Activated T-cell treated with anti-CD3 and anti-CD28 coated beads, Interleukin-2, amount 50 U/mL, for 4 hours (primary cell): ENCODE results near the gene MAFG. TPM values are rescaled to one million over a fixed set of nuclear protein-coding genes. Genes with fewer than 3 reads are reported as not detected.

Experiments
- ATAC-seq, 2 donors: fragments of 200-7000 bp; cut with Tn5 transposase; one replicate each; pipeline ENCODE4 v1.10.0; 2021
- DNase-seq: peaks from one replicate; pipeline ENCODE4 v3.0.0-alpha.2; 2020
- H3K27me3 Mint-ChIP-seq: one replicate; pipeline ENCODE4 v1.8.0; 2021; ENCODE audit warnings: low read depth, mixed read lengths
- H3K36me3 Mint-ChIP-seq: one replicate; pipeline ENCODE4 v1.8.0; 2022; ENCODE audit warnings: mixed read lengths; ENCODE audit not compliant: insufficient read depth
- H3K4me1 Mint-ChIP-seq: one replicate; pipeline ENCODE4 v1.8.0; 2021; ENCODE audit warnings: low read depth, mixed read lengths
- H3K4me3 Mint-ChIP-seq: one replicate; pipeline ENCODE4 v1.8.0; 2021; ENCODE audit warnings: mild to moderate bottlenecking, moderate library complexity, mixed read lengths
- H3K9me3 Mint-ChIP-seq: one replicate; pipeline ENCODE4 v1.8.0; 2021; ENCODE audit warnings: mixed read lengths
- total RNA-seq, 3 donors: library from RNA; stranded (reverse); gene quantifications; one replicate each; pipeline ENCODE4 v1.2.1, GENCODE V29; 2021

The MAFG gene
- 10 to 100 TPM; 42.9 to 50.9 (median 43.4) TPM for total RNA-seq

DNA sequence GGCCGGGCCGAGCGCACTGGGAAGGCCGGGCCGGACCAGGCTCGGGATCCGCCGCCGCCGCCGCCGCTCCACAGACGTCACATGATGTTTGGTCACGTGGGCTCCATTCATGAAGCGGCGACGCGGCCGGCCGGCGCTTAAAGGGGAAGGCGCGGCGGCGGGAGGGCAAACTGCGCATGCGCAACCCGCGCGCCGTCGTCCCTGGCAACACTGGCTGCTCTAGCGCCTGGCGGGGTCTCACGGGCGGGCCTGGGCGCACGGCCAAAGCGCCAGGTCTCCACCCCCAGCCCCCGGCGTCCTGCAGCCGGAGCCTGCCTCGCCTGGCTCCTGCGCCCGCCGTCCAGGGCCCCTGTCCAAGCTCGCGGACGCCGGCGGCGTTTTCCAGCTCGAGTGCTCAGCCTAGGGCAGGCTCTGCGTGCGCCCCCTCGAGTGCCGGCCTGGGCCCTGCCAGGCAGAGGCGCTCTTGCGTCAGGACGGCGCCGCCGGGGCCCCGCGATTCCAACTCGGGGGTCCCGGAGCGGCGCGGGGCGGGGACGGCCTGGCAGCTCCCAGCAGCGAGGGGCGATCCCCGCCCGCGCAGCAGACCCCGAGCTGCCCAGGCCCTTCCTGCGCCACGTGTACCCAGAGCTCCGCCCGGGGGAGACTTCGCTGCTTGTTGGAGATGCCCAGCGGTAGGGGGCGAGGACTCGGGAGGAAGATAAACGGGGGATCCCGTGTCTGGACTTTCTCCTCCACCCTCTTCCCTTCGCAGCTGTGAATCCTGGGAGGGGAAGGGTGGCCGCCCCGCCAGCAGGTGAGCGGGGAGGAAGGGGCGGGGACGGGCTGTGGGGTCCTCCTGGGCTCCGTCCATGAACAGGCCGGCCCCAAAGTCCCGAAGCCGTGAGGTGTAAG, at the start of gene MAFG:
MAFG (minus strand) TSS at position 83 of the 891 bp plus-strand sequence. CDS start 4,550 bp downstream, outside the sequence.
- Mint-ChIP-seq H3K4me1 (peaks cover 16% of the 10 kb centered on the region), H3K27me3 (peaks cover 19% of the 10 kb centered on the region), H3K9me3 (no peaks in the 10 kb centered on the region), H3K4me3 (peak within 1 kb of the TSS; percentile 89), H3K36me3 (no peaks in the 10 kb centered on the region)
- ATAC-seq, result peak; percentile 71 to 73
- peak; percentile 85 for DNase-seq

DNA sequence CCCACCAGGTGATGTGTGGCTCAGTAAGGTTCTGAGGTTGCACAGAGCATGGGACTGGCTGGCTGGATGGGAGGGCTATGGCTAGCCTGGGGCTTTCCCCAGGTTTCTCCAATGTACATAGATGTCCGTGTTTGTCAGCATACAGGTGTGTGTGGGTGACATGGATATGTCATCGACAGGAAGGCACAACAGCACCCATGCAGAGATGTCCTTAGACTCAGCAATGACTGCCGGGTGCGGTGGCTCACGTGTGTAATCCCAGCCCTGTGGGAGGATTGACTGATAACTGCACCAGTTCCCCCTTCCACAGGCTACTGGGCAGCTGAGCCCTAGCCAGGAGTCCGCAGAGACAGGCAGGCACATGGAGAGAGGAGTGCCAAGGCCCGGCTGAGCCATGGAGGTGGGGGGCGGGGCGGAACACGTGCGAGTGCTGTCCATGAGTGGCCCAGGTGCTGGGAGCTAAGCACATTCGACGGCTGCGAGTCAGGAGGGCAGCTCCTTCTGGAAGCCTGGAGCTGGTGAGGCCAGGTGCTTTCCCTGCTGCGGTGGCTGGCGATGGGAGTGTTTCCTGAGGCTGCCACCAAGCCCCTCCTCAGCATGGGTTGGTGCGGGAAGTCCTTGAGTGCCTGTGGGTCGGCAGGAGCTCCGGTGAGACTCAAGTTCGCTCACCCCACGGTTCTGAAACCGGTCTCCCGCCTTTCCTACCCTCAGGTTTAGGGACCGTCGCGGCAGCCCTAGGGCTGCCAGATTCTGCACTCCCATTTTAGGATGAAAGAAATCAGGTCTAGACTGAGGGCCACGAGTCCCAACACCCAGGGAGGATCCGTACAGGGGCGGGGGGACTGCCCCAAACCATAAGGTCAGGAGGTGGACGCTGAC, 49.0 kb upstream of the MAFG start:
- peak; percentile 30 for DNase-seq
- Mint-ChIP-seq H3K4me1 (peaks cover 37% of the 10 kb centered on the region), H3K36me3 (peaks cover 7% of the 10 kb centered on the region), H3K27me3 (no peaks in the 10 kb centered on the region), H3K4me3 (peak overlapping the region; percentile 92), H3K9me3 (no peaks in the 10 kb centered on the region)
- peak; percentile 8 to 16 for ATAC-seq

DNA sequence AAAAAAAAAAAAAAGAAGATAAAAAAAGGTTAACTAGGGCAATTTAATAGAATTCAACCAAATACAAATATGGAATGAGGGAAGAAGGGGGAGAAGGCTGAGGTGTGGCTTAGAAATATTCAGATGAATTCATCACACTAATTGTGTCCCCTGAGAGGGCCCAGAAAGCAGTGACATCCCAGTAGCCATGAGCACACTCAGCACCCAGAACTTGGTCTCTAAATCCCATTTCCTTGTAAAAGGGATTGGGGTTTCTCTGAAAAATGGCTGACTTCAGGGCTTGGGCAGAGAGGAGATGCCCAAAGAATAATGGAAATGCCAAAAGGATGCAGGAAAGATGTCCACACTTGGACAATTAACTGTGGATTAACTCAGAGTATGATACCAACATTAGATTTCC, 45.9 kb upstream of the MAFG start:
- Mint-ChIP-seq H3K4me1 (peaks cover 17% of the 10 kb centered on the region), H3K9me3 (no peaks in the 10 kb centered on the region), H3K27me3 (no peaks in the 10 kb centered on the region), H3K36me3 (no peaks in the 10 kb centered on the region), H3K4me3 (no peak overlapping the region)
- DNase-seq (no peak), ATAC-seq (no peak)

DNA sequence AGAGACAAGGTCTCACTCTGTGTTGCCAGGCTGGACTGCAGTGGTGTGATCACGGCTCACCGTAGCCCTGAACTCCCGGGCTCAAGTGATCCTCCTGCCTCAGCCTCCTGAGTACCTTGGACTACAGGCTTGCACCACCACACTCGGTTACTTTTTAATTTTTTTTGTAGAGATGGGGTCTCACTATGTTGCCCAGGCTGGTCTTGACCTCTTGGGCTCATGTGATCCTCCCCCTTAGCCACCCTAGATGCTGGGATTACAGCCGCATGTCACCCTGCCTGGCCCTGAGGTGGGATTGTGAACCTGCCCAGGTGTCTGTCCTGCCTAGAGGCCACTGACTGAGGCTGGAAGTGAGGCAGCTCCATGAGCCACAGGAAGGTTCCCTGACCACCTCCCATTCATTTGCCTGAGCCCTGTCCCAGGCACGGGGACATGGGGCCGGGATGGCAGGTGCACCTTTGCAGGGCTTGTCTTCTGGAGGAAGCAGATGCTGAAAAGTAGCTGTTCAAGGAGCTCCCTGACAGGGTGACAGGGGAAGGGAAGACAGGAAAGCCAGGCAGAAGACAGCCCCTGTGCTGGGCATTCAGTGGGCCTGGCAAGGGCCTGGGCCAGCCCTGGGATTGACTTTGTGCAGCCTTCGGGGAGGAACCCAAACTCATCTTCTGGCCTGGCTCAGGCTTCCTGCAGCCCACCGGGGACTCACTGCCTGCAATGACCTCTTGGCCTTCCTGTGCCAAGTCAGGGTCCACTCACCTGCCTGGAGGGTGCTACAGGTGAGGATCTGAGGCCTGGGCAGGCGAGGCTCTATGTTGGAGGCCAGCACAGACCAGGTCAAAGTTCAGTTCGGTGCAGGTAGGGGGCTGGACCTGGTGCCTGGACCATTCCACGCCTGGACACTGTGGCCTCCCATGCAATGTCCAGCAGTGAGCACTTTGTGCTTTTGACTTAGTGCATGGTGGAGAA, 41.6 kb upstream of the MAFG start:
- Mint-ChIP-seq H3K4me3 (no peak overlapping the region), H3K27me3 (no peaks in the 10 kb centered on the region), H3K4me1 (peaks cover 11% of the 10 kb centered on the region), H3K36me3 (no peaks in the 10 kb centered on the region), H3K9me3 (no peaks in the 10 kb centered on the region)
- no peak for ATAC-seq
- no peak for DNase-seq

DNA sequence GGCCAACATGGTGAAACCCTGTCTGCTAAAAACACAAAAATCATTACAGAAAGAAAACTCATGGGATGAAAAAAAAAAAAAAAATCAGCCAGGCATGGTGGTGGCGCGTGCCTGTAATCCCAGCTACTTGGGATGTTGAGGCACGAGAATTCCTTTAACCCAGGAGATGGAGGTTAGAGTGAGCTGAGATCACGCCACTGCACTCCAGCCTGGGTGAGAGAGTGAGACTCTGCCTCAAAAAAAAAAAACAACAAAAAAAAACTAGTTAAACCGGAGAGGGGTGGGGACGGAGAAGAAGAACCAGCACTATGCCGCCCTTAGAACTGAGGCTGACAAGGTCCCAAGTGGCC, 40.8 kb upstream of the MAFG start:
- H3K27me3 Mint-ChIP-seq, result no peaks in the 10 kb centered on the region
- peak overlapping the region; percentile 61 for H3K4me3 Mint-ChIP-seq
- H3K9me3 Mint-ChIP-seq, result no peaks in the 10 kb centered on the region

DNA sequence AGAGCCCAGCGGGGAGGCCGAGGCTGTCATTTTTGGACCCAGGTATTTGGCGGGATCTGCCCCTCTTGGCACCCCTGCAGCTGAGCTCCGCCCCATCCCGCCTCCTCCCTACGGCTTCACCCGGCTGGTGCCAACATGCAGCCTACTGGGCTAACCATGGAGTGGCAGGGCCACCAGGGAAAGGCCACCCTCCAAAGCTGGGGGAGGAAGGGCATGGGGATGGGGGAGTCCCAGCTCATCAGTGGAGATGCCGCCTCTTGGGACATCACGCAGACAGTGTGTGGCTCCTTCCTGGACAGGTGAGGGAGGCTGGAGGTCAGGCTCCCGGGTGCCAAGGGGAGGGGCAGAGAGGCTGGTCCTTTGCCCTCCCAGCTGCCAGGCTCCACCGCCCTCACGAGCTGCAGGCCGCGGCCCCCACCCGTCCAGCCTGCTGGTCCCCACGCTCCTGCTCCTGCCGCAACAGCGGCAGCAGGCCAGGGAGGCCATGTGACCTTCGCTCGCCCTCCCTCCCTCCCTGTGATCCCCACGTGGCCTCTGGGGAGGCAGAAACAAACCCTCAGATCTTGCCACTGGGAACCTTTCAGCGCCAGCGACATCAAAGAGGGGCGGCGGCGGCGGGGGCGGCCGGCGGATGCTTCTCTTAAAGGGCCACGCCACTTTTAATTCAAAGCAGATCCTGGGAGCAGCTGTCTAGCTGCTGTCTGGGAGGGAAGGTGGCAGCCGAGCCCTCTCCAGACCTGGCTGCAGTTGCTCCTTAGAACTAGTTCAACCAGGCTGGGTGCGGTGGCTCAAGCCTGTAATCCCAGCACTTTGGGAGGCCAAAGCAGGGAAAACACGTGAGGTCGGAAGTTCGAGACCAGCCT, 40.2 kb upstream of the MAFG start:
- peak; percentile 89 for DNase-seq
- Mint-ChIP-seq H3K36me3 (no peaks in the 10 kb centered on the region), H3K4me3 (peak overlapping the region; percentile 61)

More for the DNA sequence above, 40.8 kb upstream of the MAFG start:
- Mint-ChIP-seq H3K36me3 (no peaks in the 10 kb centered on the region), H3K4me1 (peaks cover 11% of the 10 kb centered on the region)
- ATAC-seq, result no peak
- DNase-seq, result no peak

DNA sequence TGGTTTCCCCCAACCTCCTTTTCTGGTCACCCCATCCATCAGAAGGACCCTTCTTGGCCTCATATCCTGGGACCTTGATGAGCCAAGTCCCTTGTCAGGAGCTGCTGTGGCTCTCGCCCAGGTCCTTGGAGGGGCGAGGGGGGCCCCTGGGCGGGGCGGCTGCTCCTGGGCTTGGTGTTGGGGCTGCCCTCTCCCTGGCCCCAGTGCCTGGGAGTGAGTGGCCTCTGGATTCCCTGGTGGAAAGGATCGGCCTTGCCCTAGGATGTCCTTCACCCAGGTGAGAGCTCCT, 39.7 kb upstream of the MAFG start:
- no peaks in the 10 kb centered on the region for H3K36me3 Mint-ChIP-seq
- DNase-seq (no peak), ATAC-seq (peak in 1 of 2 donors; percentile 4)
- H3K4me1 Mint-ChIP-seq, result peaks cover 11% of the 10 kb centered on the region
- no peaks in the 10 kb centered on the region for H3K9me3 Mint-ChIP-seq
- peaks cover 4% of the 10 kb centered on the region for H3K27me3 Mint-ChIP-seq
- H3K4me3 Mint-ChIP-seq, result no peak overlapping the region

More for the DNA sequence above, 40.2 kb upstream of the MAFG start:
- no peaks in the 10 kb centered on the region for H3K9me3 Mint-ChIP-seq
- peak; percentile 96 to 98 for ATAC-seq
- peaks cover 11% of the 10 kb centered on the region for H3K4me1 Mint-ChIP-seq
- peaks cover 2% of the 10 kb centered on the region for H3K27me3 Mint-ChIP-seq

DNA sequence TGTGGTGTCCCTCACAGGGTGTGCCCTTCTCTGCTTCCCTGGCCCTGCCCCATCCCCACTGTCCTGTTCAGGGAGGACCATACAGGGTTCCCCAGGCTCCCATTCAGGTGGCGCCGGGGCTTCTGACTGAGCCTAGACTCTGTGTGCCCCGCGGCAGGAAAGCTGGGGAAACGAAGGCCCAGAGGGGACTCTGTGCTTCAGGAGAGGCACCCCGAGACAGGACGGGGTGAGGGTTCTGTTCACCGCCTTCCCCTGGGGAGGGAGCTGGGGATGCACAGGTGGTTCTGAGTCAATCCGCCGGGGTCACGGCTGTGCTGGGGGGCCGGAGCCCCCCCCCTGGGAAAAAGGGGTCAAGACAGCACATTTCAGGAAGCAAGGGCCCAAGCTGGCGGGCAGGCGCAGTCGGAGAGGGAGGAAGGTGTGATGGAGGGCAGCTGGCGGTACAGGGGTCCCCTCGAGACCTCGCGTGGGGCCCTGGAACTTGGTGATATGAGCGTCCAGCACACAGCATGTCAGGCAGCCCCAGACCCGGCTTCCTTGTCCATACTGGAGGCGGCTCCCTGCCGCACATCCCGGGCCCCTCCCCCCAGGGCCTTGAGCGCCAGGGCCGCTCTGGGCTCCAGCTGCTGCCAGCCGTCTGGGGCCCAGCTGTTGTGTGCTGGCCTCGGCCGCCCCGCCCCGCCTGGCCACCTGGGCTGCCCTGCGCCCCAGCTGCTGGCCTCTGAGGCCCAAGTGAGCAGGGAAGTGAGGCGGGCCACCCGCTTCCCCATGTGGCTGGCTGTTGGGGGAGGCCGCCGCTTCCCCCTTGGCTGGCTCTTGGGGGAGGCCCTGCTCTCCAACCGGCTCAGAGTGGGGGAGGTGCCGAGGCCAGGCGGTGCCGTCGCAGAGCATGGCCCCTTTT, 39.1 kb upstream of the MAFG start:
- DNase-seq, result no peak
- Mint-ChIP-seq H3K4me3 (no peak overlapping the region), H3K36me3 (no peaks in the 10 kb centered on the region), H3K4me1 (peaks cover 11% of the 10 kb centered on the region), H3K27me3 (peaks cover 6% of the 10 kb centered on the region), H3K9me3 (no peaks in the 10 kb centered on the region)
- no peak for ATAC-seq

DNA sequence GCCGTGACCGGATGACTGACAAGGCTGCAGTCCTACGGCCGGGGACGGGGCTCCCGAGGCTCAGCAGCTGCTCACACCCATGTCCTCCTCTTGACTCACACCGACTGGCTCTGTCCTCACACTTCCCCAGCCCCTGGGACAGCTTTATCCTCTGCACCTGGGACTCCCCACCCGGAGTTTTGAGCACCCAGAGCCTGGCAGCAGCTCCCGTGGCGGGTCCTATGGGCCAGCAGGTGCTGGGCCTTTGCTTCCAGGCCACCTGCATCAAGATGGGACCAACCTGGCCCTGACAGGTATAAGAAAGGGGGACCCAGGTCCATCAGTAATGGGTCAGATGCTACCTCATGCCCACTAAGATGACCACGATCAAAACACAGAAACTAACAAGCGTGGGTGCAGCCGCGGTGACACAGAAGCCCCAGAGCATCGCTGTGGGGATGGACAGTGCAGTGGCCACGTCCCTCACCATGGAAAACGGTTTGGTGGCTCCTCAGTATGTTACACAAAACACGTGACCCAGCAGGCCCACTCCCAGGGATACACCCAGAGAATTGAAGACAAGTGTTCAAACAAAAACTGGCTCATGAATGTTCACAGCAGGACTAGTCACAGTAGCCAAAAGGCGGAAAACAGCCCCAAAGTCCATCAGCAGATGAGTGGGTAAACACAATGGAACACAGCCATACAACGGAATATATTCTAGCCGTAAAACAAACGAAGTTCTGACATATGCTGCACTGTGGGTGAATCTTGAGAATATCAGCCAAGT, 36.7 kb upstream of the MAFG start:
- Mint-ChIP-seq H3K4me3 (no peak overlapping the region), H3K27me3 (peaks cover 8% of the 10 kb centered on the region), H3K9me3 (no peaks in the 10 kb centered on the region), H3K36me3 (no peaks in the 10 kb centered on the region), H3K4me1 (peaks cover 11% of the 10 kb centered on the region)
- no peak for DNase-seq
- ATAC-seq, result no peak

DNA sequence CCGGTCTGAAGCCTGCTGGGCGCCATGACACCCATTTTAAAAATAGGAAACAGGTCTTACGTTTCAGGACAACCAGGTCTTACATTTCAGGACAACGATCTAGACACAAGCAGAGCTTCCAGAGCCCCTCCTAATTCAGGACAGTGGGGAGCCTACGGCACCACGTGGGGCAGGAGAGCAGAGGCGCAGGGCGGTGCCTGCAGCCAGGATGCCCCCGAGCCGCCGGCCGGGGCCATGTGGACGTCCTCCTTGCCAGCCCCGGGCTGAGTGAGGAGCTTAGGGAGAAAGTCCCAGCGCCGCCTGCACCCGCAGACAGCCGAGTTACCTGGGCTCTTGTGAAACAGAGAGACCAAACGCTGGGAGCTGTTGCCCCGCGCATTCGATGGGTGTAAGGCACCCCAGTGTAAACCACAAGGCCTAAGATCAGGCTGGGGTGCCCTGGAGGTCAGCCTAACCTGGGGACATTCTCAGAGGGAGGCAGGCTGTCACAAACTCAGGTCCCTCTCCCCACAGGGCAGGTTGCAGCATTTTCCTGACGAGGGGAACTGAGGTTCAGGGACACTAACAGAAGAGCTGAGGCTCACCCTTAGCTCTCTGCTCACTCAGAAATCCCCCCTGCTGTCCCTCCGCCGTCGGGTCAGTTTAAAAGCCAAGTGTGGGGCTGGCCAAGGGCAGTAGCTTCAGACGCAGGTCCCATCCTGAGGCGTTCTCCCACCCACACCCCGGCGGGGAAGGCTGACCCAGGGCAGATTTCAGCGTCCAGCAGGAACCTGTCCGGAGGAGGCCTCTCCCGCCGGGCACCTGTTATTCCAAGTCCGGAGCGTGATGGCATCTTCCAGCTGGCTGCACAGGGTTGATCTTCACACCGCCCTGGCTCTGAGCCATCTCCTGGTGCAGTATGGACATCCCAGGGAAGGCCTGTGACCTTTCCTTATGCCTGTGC, 35.2 kb upstream of the MAFG start:
- ATAC-seq (no peak), DNase-seq (no peak)
- Mint-ChIP-seq H3K36me3 (no peaks in the 10 kb centered on the region), H3K9me3 (no peaks in the 10 kb centered on the region), H3K4me3 (no peak overlapping the region), H3K27me3 (peaks cover 18% of the 10 kb centered on the region), H3K4me1 (peaks cover 3% of the 10 kb centered on the region)
